ENCODE results near the gene SH2D2A. TPM values are rescaled to one million over a fixed set of nuclear protein-coding genes. Genes with fewer than 3 reads are reported as not detected.

Gene SH2D2A
- total RNA-seq, 2 experiments from 2014 or later, result 186 TPM

DNA sequence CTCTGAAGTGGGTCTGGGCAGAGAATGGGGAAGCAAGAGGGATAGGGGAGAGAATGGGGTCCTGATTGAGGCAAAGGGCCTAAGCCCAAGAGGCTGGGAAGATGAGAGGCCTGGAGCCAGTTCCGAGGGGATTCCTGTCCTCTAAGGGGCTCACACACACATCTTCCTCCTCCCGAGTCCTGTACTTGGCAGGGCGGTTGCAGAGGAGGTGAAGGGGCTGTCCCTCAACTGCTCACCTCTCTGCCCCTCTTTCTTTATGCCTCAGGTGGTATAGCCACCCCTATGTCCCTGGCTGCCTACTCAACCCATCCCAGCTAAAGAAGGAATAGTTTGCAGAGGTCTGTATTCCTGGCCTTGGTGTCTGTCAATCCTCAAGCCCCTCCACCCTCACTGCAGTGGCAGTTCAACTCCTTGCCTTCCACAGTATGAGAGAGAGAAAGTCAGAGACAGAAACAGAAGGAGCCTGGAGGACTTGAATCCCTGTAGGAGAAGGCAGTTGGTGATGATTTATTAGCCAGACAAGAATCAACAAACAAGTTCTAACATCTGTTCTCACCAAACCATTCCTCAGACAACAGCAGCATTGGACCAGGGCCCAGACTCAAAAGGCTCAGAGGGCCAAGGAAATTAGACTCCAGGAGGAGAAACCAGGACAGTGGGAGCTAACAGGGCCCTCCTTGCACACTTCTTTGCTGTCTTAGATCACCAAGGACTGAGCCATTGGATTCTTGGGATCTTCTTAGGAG, 10.7 kb downstream of the SH2D2A start:
- Mint-ChIP-seq H3K4me3 (no peak overlapping the region), H3K27me3 (no peaks in the 10 kb centered on the region), H3K9me3 (no peaks in the 10 kb centered on the region), H3K27ac (peak overlapping the region; percentile 30), H3K4me1 (peaks cover 32% of the 10 kb centered on the region), H3K36me3 (peaks cover 36% of the 10 kb centered on the region)
- DNase-seq, result no peak

- Mint-ChIP-seq H3K4me3 (no peak overlapping the region), H3K36me3 (peaks cover 37% of the 10 kb centered on the region), H3K27ac (peak overlapping the region; percentile 13), H3K4me1 (peaks cover 28% of the 10 kb centered on the region), H3K9me3 (no peaks in the 10 kb centered on the region), H3K27me3 (no peaks in the 10 kb centered on the region)
- DNase-seq, result no peak
These were observed 11.9 kb downstream of the SH2D2A start for GRCh38 chr1:156804572-156805243.

GRCh38 chr1:156804026-156804425, 12.6 kb downstream of the SH2D2A start:
- H3K4me1 Mint-ChIP-seq, result peaks cover 24% of the 10 kb centered on the region
- no peak overlapping the region for H3K4me3 Mint-ChIP-seq
- peaks cover 34% of the 10 kb centered on the region for H3K36me3 Mint-ChIP-seq
- no peak for DNase-seq
- H3K9me3 Mint-ChIP-seq, result no peaks in the 10 kb centered on the region
- peak overlapping the region; percentile 38 for H3K27ac Mint-ChIP-seq
- no peaks in the 10 kb centered on the region for H3K27me3 Mint-ChIP-seq

GRCh38 chr1:156803086-156803851, 13.4 kb downstream of the SH2D2A start:
- H3K4me3 Mint-ChIP-seq, result no peak overlapping the region
- no peak for DNase-seq
- peaks cover 28% of the 10 kb centered on the region for H3K36me3 Mint-ChIP-seq
- H3K27ac Mint-ChIP-seq, result peak overlapping the region; percentile 43
- H3K9me3 Mint-ChIP-seq, result no peaks in the 10 kb centered on the region
- no peaks in the 10 kb centered on the region for H3K27me3 Mint-ChIP-seq
- peaks cover 18% of the 10 kb centered on the region for H3K4me1 Mint-ChIP-seq

DNA sequence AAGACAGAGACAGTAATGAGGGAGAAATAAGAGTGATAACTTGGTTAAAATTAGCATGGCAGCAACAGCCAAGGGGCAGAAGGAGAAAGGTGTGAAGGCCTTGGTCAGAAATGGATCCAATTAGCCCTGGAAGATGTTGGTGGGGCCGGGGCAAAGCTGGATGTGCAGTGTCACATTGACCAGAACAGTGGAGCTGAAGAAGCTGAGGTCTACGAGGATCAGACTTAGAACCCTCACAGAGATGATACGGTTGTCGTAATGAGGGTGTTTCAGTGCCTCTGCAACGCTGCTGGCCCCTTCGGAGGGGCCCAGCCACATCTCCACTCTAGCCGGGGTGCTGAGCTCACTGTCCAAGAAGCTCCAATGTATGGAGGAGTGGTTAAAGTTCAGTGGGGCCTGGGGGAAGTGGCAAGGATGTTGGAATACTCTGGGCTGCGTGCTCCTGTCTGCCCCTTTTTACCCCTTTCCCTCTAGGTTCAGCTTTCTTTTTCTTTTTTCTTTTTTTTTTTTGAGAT, 14.2 kb downstream of the SH2D2A start:
- Mint-ChIP-seq H3K9me3 (no peaks in the 10 kb centered on the region), H3K4me1 (peaks cover 10% of the 10 kb centered on the region), H3K4me3 (no peak overlapping the region), H3K36me3 (peaks cover 20% of the 10 kb centered on the region), H3K27me3 (no peaks in the 10 kb centered on the region), H3K27ac (peak overlapping the region; percentile 47)
- no peak for DNase-seq

GRCh38 chr1:156801409-156802121, 15.1 kb downstream of the SH2D2A start:
- DNase-seq, result no peak
- H3K4me3 Mint-ChIP-seq, result no peak overlapping the region
- H3K27ac Mint-ChIP-seq, result peak overlapping the region; percentile 47
- no peaks in the 10 kb centered on the region for H3K9me3 Mint-ChIP-seq
- H3K27me3 Mint-ChIP-seq, result no peaks in the 10 kb centered on the region
- H3K4me1 Mint-ChIP-seq, result peaks cover 5% of the 10 kb centered on the region
- peaks cover 15% of the 10 kb centered on the region for H3K36me3 Mint-ChIP-seq

GRCh38 chr1:156797212-156797871, 19.3 kb downstream of the SH2D2A start:
- H3K27me3 Mint-ChIP-seq, result no peaks in the 10 kb centered on the region
- no peaks in the 10 kb centered on the region for H3K9me3 Mint-ChIP-seq
- no peak overlapping the region for H3K4me3 Mint-ChIP-seq
- DNase-seq, result peak; percentile 48
- no peak overlapping the region for H3K27ac Mint-ChIP-seq
- H3K36me3 Mint-ChIP-seq, result peaks cover 27% of the 10 kb centered on the region
- H3K4me1 Mint-ChIP-seq, result peaks cover 3% of the 10 kb centered on the region

DNA sequence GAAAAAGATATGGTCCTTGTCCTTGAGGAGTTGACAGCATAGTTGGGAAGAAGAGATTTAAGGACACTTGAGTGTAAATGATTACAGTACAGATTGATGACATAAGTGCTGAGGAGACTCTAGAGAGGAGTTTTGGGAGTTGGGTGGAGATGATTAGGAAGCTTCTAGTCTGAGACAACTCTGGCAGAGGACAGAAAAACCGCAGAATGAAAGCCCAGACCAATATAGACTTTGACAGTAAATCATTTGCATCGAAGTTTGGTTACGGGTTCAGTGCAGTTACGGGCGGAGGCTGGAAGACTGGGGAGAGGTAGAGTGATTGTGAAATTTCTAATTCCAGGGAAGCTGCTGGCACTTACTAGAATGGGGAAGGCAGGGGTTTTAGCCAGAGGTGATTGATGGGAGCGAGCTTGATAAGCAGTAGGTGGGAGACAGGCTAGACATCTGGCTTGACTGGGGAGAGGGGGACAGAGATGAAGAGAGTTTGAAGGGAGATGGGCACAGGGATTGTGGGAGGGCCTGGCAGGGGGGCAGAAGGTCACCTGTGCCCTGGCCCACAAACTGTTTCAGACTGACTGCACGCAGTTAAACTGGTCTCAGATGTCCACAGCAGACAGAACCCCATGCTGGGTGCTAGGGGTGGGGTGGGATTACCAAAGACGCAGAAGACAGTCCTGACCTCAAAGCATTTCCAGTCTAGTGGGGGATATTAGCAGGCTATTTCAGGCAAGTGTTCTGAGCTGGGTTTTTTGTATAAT, 20.1 kb downstream of the SH2D2A start:
- no peak overlapping the region for H3K27ac Mint-ChIP-seq
- H3K27me3 Mint-ChIP-seq, result no peaks in the 10 kb centered on the region
- H3K9me3 Mint-ChIP-seq, result no peaks in the 10 kb centered on the region
- H3K4me1 Mint-ChIP-seq, result peaks cover 3% of the 10 kb centered on the region
- DNase-seq, result no peak
- H3K4me3 Mint-ChIP-seq, result no peak overlapping the region
- H3K36me3 Mint-ChIP-seq, result peaks cover 32% of the 10 kb centered on the region

- Mint-ChIP-seq H3K27me3 (no peaks in the 10 kb centered on the region), H3K36me3 (peaks cover 33% of the 10 kb centered on the region), H3K27ac (no peak overlapping the region), H3K4me3 (no peak overlapping the region), H3K4me1 (no peaks in the 10 kb centered on the region), H3K9me3 (no peaks in the 10 kb centered on the region)
- no peak for DNase-seq
These were observed 20.9 kb downstream of the SH2D2A start for GRCh38 chr1:156795787-156796186.

DNA sequence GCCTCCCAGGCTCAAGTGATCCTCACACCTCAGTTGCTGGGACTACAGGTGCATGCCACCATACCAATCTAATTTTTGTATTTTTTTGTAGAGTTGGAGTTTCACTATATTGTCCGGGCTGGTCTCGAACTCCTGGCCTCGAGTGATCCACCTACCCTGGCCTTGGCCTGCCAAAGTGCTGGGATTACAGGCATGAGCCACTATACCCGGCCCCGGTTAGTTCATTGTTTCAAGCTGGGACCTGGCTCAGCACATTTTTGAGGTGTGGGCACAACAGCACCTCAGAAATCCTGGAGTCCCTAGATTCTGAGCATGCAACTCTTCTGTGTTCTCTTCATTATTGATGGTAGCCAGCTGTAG, 21.3 kb downstream of the SH2D2A start:
- no peak overlapping the region for H3K4me3 Mint-ChIP-seq
- no peaks in the 10 kb centered on the region for H3K9me3 Mint-ChIP-seq
- no peaks in the 10 kb centered on the region for H3K4me1 Mint-ChIP-seq
- no peak overlapping the region for H3K27ac Mint-ChIP-seq
- no peak for DNase-seq
- no peaks in the 10 kb centered on the region for H3K27me3 Mint-ChIP-seq
- peaks cover 33% of the 10 kb centered on the region for H3K36me3 Mint-ChIP-seq

DNA sequence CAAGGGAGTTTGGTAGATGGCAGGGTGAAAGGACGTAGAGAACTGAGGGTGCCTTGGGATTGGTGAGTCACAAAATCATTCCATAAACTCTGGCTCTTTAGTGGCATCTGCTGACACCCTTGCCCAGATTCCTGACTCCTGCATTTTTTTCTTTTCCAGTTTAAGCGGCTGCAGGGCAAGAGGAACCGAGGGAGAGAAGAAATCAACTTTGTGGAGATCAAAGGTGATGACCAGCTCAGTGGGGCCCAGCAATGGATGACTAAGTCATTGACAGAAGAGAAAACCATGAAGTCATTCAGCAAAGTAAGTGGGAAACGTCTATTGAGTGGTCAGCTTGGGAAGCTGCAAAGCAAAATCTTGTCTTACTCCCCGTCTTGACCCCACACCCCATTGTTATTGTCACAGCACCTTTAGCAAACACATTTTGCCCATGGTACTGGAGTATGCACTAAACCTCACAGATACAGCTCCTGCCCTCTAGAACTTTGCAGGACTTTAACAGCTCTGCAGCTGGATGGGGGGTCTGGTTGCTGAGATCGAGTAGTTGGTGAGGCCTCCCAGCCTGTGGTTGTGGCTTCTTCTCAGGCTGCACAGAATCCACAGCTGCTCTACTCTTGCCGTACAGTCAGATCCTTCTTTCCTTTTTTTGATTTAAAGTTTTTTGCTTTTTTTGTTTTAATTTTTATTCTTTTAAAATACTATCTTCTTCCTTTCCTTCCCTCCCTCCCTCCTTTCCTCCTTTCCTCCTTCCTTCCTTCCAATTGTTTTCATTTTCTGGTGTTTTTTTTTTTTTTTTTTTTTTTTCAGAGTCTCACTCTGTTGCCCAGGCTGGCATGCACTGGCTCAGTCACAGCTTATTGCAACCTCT, 21.9 kb downstream of the SH2D2A start:
- Mint-ChIP-seq H3K4me1 (no peaks in the 10 kb centered on the region), H3K9me3 (no peaks in the 10 kb centered on the region), H3K36me3 (peaks cover 31% of the 10 kb centered on the region), H3K4me3 (no peak overlapping the region), H3K27ac (no peak overlapping the region), H3K27me3 (no peaks in the 10 kb centered on the region)
- DNase-seq, result no peak

- Mint-ChIP-seq H3K4me1 (peaks cover 2% of the 10 kb centered on the region), H3K4me3 (no peak overlapping the region), H3K9me3 (no peaks in the 10 kb centered on the region), H3K27me3 (no peaks in the 10 kb centered on the region), H3K36me3 (peaks cover 26% of the 10 kb centered on the region), H3K27ac (peak overlapping the region; percentile 22)
- DNase-seq, result no peak
These were observed 26.9 kb downstream of the SH2D2A start for GRCh38 chr1:156789621-156790318.

- Mint-ChIP-seq H3K36me3 (peaks cover 25% of the 10 kb centered on the region), H3K27me3 (no peaks in the 10 kb centered on the region), H3K4me3 (no peak overlapping the region), H3K27ac (no peak overlapping the region), H3K4me1 (peaks cover 2% of the 10 kb centered on the region), H3K9me3 (no peaks in the 10 kb centered on the region)
- no peak for DNase-seq
These were observed 28.5 kb downstream of the SH2D2A start for GRCh38 chr1:156788136-156788535.

Data from activated naive CD8-positive, alpha-beta T cell treated with anti-CD3 and anti-CD28 coated beads for 36 hours (primary cell).